GM15510 (cell line): ENCODE measurements around the gene PDGFB.

ENCODE experiments used
- POLR2A ChIP-seq: IDR thresholded peaks from 3 replicates; pipeline ENCODE4 v1.6.1; 2011; ENCODE audit warnings: borderline replicate concordance; ENCODE audit not compliant: insufficient read length; ENCODE audit errors: extremely low read depth

Gene PDGFB

DNA sequence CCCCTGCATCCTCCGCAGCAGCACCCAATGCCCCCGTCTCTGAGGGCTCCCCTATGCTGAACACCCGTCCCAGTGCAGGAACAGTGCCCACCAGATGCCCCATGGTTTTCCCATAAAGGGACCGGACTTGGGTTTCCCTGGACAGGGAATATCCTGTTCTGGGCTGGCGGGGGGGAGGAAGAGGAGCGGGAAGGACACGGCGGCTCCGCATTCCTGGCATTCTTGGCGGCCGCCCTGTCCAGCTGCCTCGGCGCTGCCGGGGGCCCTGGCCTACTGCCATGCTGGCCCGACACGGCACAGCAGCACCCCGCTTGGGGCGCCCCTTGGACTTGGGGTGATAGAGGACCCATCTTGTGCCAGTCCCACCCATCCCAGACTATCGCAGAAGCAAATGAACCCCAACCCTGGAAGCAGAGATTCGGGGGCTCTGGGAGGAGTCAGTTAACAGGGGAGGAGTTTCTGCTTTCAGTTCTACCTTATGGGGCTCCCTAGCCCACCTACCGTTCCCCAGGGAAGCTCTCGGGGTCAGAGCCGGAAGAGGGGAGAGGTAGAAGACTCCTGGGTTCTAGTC, 68.6 kb downstream of the PDGFB start:
- TF ChIP-seq POLR2A, result no peak

GRCh38 chr22:39175353-39176142, 69.2 kb downstream of the PDGFB start:
- no peak for TF ChIP-seq POLR2A

GRCh38 chr22:39174498-39175352, 70.1 kb downstream of the PDGFB start:
- no peak for TF ChIP-seq POLR2A

DNA sequence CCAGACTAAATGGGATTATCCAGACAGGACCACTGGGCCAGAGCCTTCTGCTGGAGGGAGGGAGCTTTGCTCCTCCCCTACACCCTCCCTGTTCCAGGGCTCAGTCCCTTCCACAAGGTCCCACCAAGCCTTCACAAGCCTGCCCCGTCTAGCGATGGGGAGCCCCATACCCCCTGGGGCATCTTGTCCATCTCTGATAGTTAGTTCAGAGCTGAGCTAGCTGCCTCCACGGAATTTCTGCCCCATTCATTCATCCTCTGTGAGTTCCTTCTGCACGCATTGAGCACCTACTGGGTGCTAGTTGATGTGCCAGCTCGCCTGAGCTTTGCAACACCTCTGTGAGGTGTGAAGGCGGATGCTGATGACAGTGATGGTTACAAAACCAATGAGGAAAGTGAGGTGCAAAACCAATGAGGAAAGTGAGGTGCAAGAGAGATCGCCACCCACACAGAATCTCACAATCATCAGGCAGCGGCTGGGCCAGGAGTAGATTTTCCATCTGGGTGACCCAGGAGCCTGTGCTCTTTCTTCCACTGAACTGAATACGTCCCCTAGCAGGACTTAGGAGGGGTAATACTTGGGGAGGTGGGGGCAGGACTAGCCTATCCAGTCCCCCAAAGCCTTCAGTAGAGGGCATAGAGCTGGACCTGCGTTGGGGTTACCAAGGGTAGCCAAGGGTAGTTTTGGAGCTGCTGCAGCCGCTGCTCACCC, 70.8 kb downstream of the PDGFB start:
- TF ChIP-seq POLR2A, result no peak
